Articular chondrocyte of knee joint (primary cell): ENCODE results near the gene KRTAP19-5. TPM values are rescaled to one million over a fixed set of nuclear protein-coding genes. Genes with fewer than 3 reads are reported as not detected.

Experiments
- small RNA-seq: library from RNA; depleted of rRNA; stranded (forward); fragments of <200 nt; gene quantifications from one replicate; pipeline ENCODE3, GENCODE V24; 2012
- total RNA-seq: library from RNA; depleted of rRNA; stranded (reverse); fragments of >200 nt; gene quantifications from 2 replicates; pipeline ENCODE4 v1.2.3, GENCODE V29; 2012

KRTAP19-5 gene
- not detected in 2 replicates for total RNA-seq

GRCh38 chr21:30502041-30502440 is at the start of gene KRTAP19-5:
KRTAP19-5 (minus strand) TSS chr21:30502141; CDS start chr21:30502090, 51 bp downstream.

GRCh38 chr21:30541764-30542163 is 39.8 kb upstream of the KRTAP19-5 start, which contains the start of gene KRTAP19-6:
KRTAP19-6 (minus strand) TSS chr21:30541864; CDS start chr21:30541833, 31 bp downstream.

GRCh38 chr21:30497065-30497464 is 4.9 kb downstream of the KRTAP19-5 start, which contains the start of gene KRTAP19-4:
KRTAP19-4 (minus strand) TSS chr21:30497165; CDS start chr21:30497110, 55 bp downstream.

GRCh38 chr21:30491963-30492428 is 9.9 kb downstream of the KRTAP19-5 start, which contains the start of gene KRTAP19-3:
KRTAP19-3 (minus strand) TSS chr21:30492013; CDS start chr21:30491957, 56 bp downstream.

GRCh38 chr21:30487336-30487735 is 14.6 kb downstream of the KRTAP19-5 start, which contains the start of gene KRTAP19-2:
KRTAP19-2 (minus strand) TSS chr21:30487436; CDS start chr21:30487348, 88 bp downstream.

GRCh38 chr21:30480145-30480544 is 21.8 kb downstream of the KRTAP19-5 start, which contains the start of gene KRTAP19-1:
KRTAP19-1 (minus strand) TSS chr21:30480367; CDS start chr21:30480317, 50 bp downstream.

Small RNA genes within 50 kb of the gene (small RNA-seq; reads per million reads assigned to genes)
- gene AP000567.1 (not detected), gene KRTAP19-10P (not detected), gene KRTAP19-11P (not detected), gene KRTAP19-9P (not detected)

Other genes with a start within 250 kb of the KRTAP19-5 start
- not detected in 2 replicates for gene KRTAP24-1, start 219.2 kb downstream of the KRTAP19-5 start, total RNA-seq
- not detected in 2 replicates for gene KRTAP25-1, start 212.6 kb downstream of the KRTAP19-5 start, total RNA-seq
- gene KRTAP26-1, start 181.8 kb downstream of the KRTAP19-5 start, total RNA-seq: not detected in 2 replicates
- not detected in 2 replicates for gene KRTAP27-1, start 164.4 kb downstream of the KRTAP19-5 start, total RNA-seq
- not detected in 2 replicates for gene KRTAP23-1, start 153.5 kb downstream of the KRTAP19-5 start, total RNA-seq
- gene KRTAP13-2, start 129.9 kb downstream of the KRTAP19-5 start, total RNA-seq: not detected in 2 replicates
- not detected in 2 replicates for gene KRTAP13-1, start 106.1 kb downstream of the KRTAP19-5 start, total RNA-seq
- gene KRTAP13-3, start 76.2 kb downstream of the KRTAP19-5 start, total RNA-seq: not detected in 2 replicates
- not detected in 2 replicates for gene KRTAP13-4, start 71.9 kb downstream of the KRTAP19-5 start, total RNA-seq
- gene KRTAP15-1, start 61.9 kb downstream of the KRTAP19-5 start, total RNA-seq: not detected in 2 replicates
- not detected in 2 replicates for gene KRTAP19-1, start 21.8 kb downstream of the KRTAP19-5 start, total RNA-seq
- not detected in 2 replicates for gene KRTAP19-2, start 14.7 kb downstream of the KRTAP19-5 start, total RNA-seq
- gene KRTAP19-3, start 10.1 kb downstream of the KRTAP19-5 start, total RNA-seq: not detected in 2 replicates
- not detected in 2 replicates for gene KRTAP19-4, start 5.0 kb downstream of the KRTAP19-5 start, total RNA-seq
- gene KRTAP19-6, start 39.7 kb upstream of the KRTAP19-5 start, total RNA-seq: not detected in 2 replicates
- not detected in 2 replicates for gene KRTAP19-7, start 59.2 kb upstream of the KRTAP19-5 start, total RNA-seq
- not detected in 2 replicates for gene KRTAP22-2, start 88.3 kb upstream of the KRTAP19-5 start, total RNA-seq
- not detected in 2 replicates for gene KRTAP6-3, start 90.3 kb upstream of the KRTAP19-5 start, total RNA-seq
- gene KRTAP6-2, start 96.8 kb upstream of the KRTAP19-5 start, total RNA-seq: not detected in 2 replicates
- gene KRTAP22-1, start 98.9 kb upstream of the KRTAP19-5 start, total RNA-seq: not detected in 2 replicates
- not detected in 2 replicates for gene KRTAP6-1, start 111.8 kb upstream of the KRTAP19-5 start, total RNA-seq
- not detected in 2 replicates for gene KRTAP20-1, start 114.3 kb upstream of the KRTAP19-5 start, total RNA-seq
- not detected in 2 replicates for gene KRTAP20-4, start 118.5 kb upstream of the KRTAP19-5 start, total RNA-seq
- not detected in 2 replicates for gene KRTAP20-2, start 133.1 kb upstream of the KRTAP19-5 start, total RNA-seq
- gene KRTAP20-3, start 140.7 kb upstream of the KRTAP19-5 start, total RNA-seq: not detected in 2 replicates
- not detected in 2 replicates for gene KRTAP21-3, start 216.6 kb upstream of the KRTAP19-5 start, total RNA-seq
- gene KRTAP21-2, start 245.1 kb upstream of the KRTAP19-5 start, total RNA-seq: 1.3 TPM in 1 of 2 replicates, not detected in the other